Measurements from ENCODE around the gene TTC21A.

The TTC21A gene

DNA sequence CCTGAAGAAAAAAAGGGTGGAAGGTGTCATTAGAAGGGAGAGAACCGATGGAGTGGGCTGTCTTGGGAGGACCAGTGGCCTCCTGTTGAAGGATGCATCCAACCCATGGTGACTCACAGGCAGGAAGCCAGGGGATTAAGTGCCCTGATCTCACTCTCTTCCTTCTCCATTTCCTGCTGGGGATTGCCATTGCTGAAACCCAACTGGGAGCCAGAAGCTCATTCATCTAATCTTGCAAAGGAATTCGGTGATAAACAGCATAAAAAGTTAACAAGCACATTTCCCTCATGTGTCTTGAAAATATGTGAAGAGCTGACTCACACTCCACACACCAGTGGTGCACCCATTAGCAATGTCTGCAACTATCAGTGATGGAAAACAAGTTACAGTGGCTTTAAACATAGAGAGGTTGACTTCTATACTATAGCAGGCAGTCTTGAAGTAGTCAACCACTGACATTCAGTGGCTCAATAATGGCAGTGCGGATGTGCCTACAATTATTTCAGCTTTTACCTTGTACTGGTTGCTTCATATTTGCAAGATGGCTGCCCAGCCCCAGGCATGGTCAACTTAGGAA, 58.7 kb downstream of the TTC21A start:
- H3K9ac ChIP-seq (ENCODE audit: low read depth, low read length, poor library complexity) = no peak overlapping the region
- no peak overlapping the region for H3K27ac ChIP-seq (replicated peaks; ENCODE audit: low read length)
- H2BK12ac ChIP-seq (ENCODE audit: low read length) = no peak overlapping the region
- H3K9me3 ChIP-seq (replicated peaks in 1 of 2; ENCODE audit: control insufficient read depth in 2 of 2, insufficient read depth in 1 of 2, low read depth in 1 of 2, low read length in 2 of 2) = no peaks in the 10 kb centered on the region
- H2BK15ac ChIP-seq (ENCODE audit: low read length) = no peak overlapping the region
- H3K23ac ChIP-seq (ENCODE audit: low read depth, low read length, poor library complexity) = no peak overlapping the region
- H2BK5ac ChIP-seq (ENCODE audit: low read length) = no peak overlapping the region
- H3K36me3 ChIP-seq (replicated peaks in 1 of 2; ENCODE audit: control insufficient read depth in 2 of 2, insufficient read depth in 2 of 2, low read length in 2 of 2) = no peaks in the 10 kb centered on the region
- no peak overlapping the region for H3K4me3 ChIP-seq (ENCODE audit: low read length in 2 of 2)
- H2AFZ ChIP-seq (ENCODE audit: low read length) = no peak overlapping the region
- no peak overlapping the region for H3K4me2 ChIP-seq (ENCODE audit: insufficient read depth, low read length, poor library complexity, severe bottlenecking)
- no peak overlapping the region for H3K14ac ChIP-seq (ENCODE audit: low read length)
- H3K4ac ChIP-seq (ENCODE audit: low read length) = no peak overlapping the region
- H4K8ac ChIP-seq (ENCODE audit: low read depth, low read length) = no peak overlapping the region
- H3K18ac ChIP-seq (ENCODE audit: low read length) = no peak overlapping the region
- WGBS, 2 donors (ENCODE audit: extremely low coverage in 2 of 2, insufficient read length in 2 of 2, insufficient replicate concordance in 1 of 2) = no CpG with 5 or more reads among the region's 3 CpGs
- no peak overlapping the region for H4K91ac ChIP-seq (ENCODE audit: low read depth, low read length, poor library complexity)
- H3K79me1 ChIP-seq (ENCODE audit: low read depth, low read length) = no peaks in the 10 kb centered on the region
- no peak for DNase-seq (ENCODE audit: low spot score)
- H2BK120ac ChIP-seq (ENCODE audit: low read depth, low read length) = no peak overlapping the region
- no peaks in the 10 kb centered on the region for H3K27me3 ChIP-seq (ENCODE audit: control insufficient read depth in 3 of 3, insufficient read depth in 3 of 3, low read depth in 1 of 3, low read length in 3 of 3)
- peaks cover 0 to 1% of the 10 kb centered on the region in 2 donors for H3K4me1 ChIP-seq (ENCODE audit: control insufficient read depth in 2 of 2, insufficient read depth in 1 of 2, low read depth in 1 of 2, low read length in 2 of 2)
- no peak overlapping the region for H2AK5ac ChIP-seq (ENCODE audit: low read depth, low read length)

DNA sequence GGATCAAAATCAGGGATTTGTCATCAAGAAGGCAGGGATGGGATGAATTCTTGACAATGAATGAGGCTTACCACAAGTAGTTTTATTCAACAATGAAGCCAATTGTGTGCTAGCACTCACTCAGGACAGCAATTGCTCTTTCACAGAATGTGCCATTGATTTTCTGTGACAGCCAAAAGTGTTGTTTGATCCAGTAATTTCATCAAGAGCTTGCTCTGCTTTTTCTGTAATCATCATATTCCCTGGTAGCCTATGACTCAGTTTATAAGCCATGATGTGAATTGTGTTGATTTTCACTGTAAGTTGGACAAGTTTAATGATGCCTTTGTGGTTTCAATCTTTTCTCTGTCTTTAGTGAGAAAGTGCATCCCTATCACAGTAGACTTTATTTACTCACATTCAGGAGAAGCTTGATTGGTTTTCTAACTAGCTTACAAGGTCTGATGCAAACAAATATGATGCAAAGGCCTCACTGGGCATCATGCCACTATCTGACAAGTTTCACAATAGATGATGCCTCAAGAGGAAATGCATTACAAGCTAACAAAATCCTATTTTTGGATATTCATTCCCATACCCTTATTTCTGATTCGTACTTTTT, 59.6 kb downstream of the TTC21A start:
- H3K79me1 ChIP-seq (ENCODE audit: low read depth, low read length) = no peaks in the 10 kb centered on the region
- no peak overlapping the region for H2AK5ac ChIP-seq (ENCODE audit: low read depth, low read length)
- no peak overlapping the region for H3K4me2 ChIP-seq (ENCODE audit: insufficient read depth, low read length, poor library complexity, severe bottlenecking)
- H3K23ac ChIP-seq (ENCODE audit: low read depth, low read length, poor library complexity) = no peak overlapping the region
- H3K18ac ChIP-seq (ENCODE audit: low read length) = no peak overlapping the region
- no peak overlapping the region for H3K9ac ChIP-seq (ENCODE audit: low read depth, low read length, poor library complexity)
- no peak overlapping the region for H3K27ac ChIP-seq (replicated peaks; ENCODE audit: low read length)
- no peak overlapping the region for H4K8ac ChIP-seq (ENCODE audit: low read depth, low read length)
- no peaks in the 10 kb centered on the region for H3K27me3 ChIP-seq (ENCODE audit: control insufficient read depth in 3 of 3, insufficient read depth in 3 of 3, low read depth in 1 of 3, low read length in 3 of 3)
- H2BK12ac ChIP-seq (ENCODE audit: low read length) = no peak overlapping the region
- H3K4ac ChIP-seq (ENCODE audit: low read length) = no peak overlapping the region
- no peaks in the 10 kb centered on the region for H3K9me3 ChIP-seq (replicated peaks in 1 of 2; ENCODE audit: control insufficient read depth in 2 of 2, insufficient read depth in 1 of 2, low read depth in 1 of 2, low read length in 2 of 2)
- H2BK15ac ChIP-seq (ENCODE audit: low read length) = no peak overlapping the region
- no CpG with 5 or more reads among the region's 1 CpG for WGBS, 2 donors (ENCODE audit: extremely low coverage in 2 of 2, insufficient read length in 2 of 2, insufficient replicate concordance in 1 of 2)
- no peaks in the 10 kb centered on the region for H3K36me3 ChIP-seq (replicated peaks in 1 of 2; ENCODE audit: control insufficient read depth in 2 of 2, insufficient read depth in 2 of 2, low read length in 2 of 2)
- no peak for DNase-seq (ENCODE audit: low spot score)
- no peak overlapping the region for H4K91ac ChIP-seq (ENCODE audit: low read depth, low read length, poor library complexity)
- H3K4me3 ChIP-seq (ENCODE audit: low read length in 2 of 2) = no peak overlapping the region
- no peak overlapping the region for H2BK120ac ChIP-seq (ENCODE audit: low read depth, low read length)
- H3K4me1 ChIP-seq (ENCODE audit: control insufficient read depth in 2 of 2, insufficient read depth in 1 of 2, low read depth in 1 of 2, low read length in 2 of 2) = peaks cover 0 to 1% of the 10 kb centered on the region in 2 donors
- H3K14ac ChIP-seq (ENCODE audit: low read length) = no peak overlapping the region
- no peak overlapping the region for H2AFZ ChIP-seq (ENCODE audit: low read length)
- no peak overlapping the region for H2BK5ac ChIP-seq (ENCODE audit: low read length)

DNA sequence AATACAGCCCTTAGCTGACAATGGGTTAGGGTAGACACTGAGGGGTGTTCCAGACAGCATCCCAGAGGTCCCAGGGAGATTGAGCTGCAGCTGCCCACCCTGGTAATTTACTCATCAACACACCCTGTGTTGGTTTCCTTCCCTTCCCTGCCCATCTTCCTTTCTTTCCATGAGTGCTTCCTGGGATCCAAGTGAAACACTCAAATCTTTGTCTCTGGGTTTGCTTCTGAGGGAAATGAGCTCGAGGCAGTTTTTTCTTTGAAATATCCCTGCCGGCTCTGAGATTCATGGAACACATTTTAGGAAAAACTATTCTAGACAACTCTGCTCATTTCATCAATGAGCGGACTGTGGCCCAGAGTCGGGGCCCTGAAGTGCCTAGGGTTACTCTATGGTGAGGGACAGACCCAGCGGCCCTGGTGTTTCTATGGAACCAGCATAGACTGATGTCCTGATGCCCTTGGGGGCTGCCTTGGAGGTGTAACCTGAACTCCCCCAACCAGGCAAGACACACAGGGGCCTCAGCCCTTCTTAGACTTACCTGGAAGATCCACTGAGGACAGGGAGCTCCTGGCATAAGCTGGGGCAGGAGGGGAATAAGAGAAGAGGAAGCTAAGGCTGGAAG, 60.8 kb downstream of the TTC21A start:
- no peak overlapping the region for H3K14ac ChIP-seq (ENCODE audit: low read length)
- WGBS, 2 donors (ENCODE audit: extremely low coverage in 2 of 2, insufficient read length in 2 of 2, insufficient replicate concordance in 1 of 2) = no CpG with 5 or more reads among the region's 5 CpGs

DNA sequence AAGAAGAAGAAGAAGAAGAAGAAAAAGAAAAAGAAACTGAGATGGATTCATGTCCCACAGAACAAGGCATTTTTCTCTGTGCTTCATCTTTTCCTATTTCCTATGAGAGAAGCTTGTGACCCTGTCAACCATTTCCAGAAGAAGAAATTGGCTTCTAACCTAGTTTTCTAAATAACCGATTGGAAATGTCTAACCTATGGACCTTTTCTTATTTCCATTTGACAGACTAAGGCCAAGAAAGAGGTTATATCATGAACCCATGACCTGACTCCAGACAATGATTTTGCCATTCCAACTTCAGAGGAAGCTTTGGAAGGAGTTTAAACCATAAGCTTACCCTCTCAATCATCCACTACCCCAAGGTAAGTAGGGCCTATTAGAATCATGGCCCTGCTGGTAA, 62.2 kb downstream of the TTC21A start:
- Histone ChIP-seq H2AK5ac (ENCODE audit: low read depth, low read length) (no peak overlapping the region), H2BK120ac (ENCODE audit: low read depth, low read length) (no peak overlapping the region), H3K27me3 (ENCODE audit: control insufficient read depth in 3 of 3, insufficient read depth in 3 of 3, low read depth in 1 of 3, low read length in 3 of 3) (no peaks in the 10 kb centered on the region), H3K9ac (ENCODE audit: low read depth, low read length, poor library complexity) (no peak overlapping the region), H3K4me2 (ENCODE audit: insufficient read depth, low read length, poor library complexity, severe bottlenecking) (no peak overlapping the region), H3K4me3 (ENCODE audit: low read length in 2 of 2) (no peak overlapping the region), H3K79me1 (ENCODE audit: low read depth, low read length) (no peaks in the 10 kb centered on the region), H3K14ac (ENCODE audit: low read length) (no peak overlapping the region), H3K18ac (ENCODE audit: low read length) (no peak overlapping the region), H3K4me1 (ENCODE audit: control insufficient read depth in 2 of 2, insufficient read depth in 1 of 2, low read depth in 1 of 2, low read length in 2 of 2) (peaks cover 0 to 1% of the 10 kb centered on the region in 2 donors), H2BK15ac (ENCODE audit: low read length) (no peak overlapping the region), H3K36me3 (replicated peaks in 1 of 2; ENCODE audit: control insufficient read depth in 2 of 2, insufficient read depth in 2 of 2, low read length in 2 of 2) (no peaks in the 10 kb centered on the region), H3K9me3 (replicated peaks in 1 of 2; ENCODE audit: control insufficient read depth in 2 of 2, insufficient read depth in 1 of 2, low read depth in 1 of 2, low read length in 2 of 2) (no peaks in the 10 kb centered on the region), H4K8ac (ENCODE audit: low read depth, low read length) (no peak overlapping the region), H2BK12ac (ENCODE audit: low read length) (no peak overlapping the region), H4K91ac (ENCODE audit: low read depth, low read length, poor library complexity) (no peak overlapping the region), H2BK5ac (ENCODE audit: low read length) (no peak overlapping the region), H2AFZ (ENCODE audit: low read length) (no peak overlapping the region), H3K4ac (ENCODE audit: low read length) (no peak overlapping the region), H3K27ac (replicated peaks; ENCODE audit: low read length) (no peak overlapping the region), H3K23ac (ENCODE audit: low read depth, low read length, poor library complexity) (no peak overlapping the region)
- no CpG with 5 or more reads among the region's 1 CpG for WGBS, 2 donors (ENCODE audit: extremely low coverage in 2 of 2, insufficient read length in 2 of 2, insufficient replicate concordance in 1 of 2)
- no peak for DNase-seq (ENCODE audit: low spot score)

More for the DNA sequence above, 60.8 kb downstream of the TTC21A start:
- no peak overlapping the region for H2BK15ac ChIP-seq (ENCODE audit: low read length)
- H3K27ac ChIP-seq (replicated peaks; ENCODE audit: low read length) = no peak overlapping the region
- H3K23ac ChIP-seq (ENCODE audit: low read depth, low read length, poor library complexity) = no peak overlapping the region
- H3K9me3 ChIP-seq (replicated peaks in 1 of 2; ENCODE audit: control insufficient read depth in 2 of 2, insufficient read depth in 1 of 2, low read depth in 1 of 2, low read length in 2 of 2) = no peaks in the 10 kb centered on the region
- H2BK120ac ChIP-seq (ENCODE audit: low read depth, low read length) = no peak overlapping the region
- peaks cover 0 to 1% of the 10 kb centered on the region in 2 donors for H3K4me1 ChIP-seq (ENCODE audit: control insufficient read depth in 2 of 2, insufficient read depth in 1 of 2, low read depth in 1 of 2, low read length in 2 of 2)
- no peak overlapping the region for H3K18ac ChIP-seq (ENCODE audit: low read length)
- no peaks in the 10 kb centered on the region for H3K36me3 ChIP-seq (replicated peaks in 1 of 2; ENCODE audit: control insufficient read depth in 2 of 2, insufficient read depth in 2 of 2, low read length in 2 of 2)
- H3K27me3 ChIP-seq (ENCODE audit: control insufficient read depth in 3 of 3, insufficient read depth in 3 of 3, low read depth in 1 of 3, low read length in 3 of 3) = no peaks in the 10 kb centered on the region
- no peak overlapping the region for H3K4ac ChIP-seq (ENCODE audit: low read length)
- no peak overlapping the region for H2AK5ac ChIP-seq (ENCODE audit: low read depth, low read length)
- no peaks in the 10 kb centered on the region for H3K79me1 ChIP-seq (ENCODE audit: low read depth, low read length)
- no peak overlapping the region for H2BK5ac ChIP-seq (ENCODE audit: low read length)
- H2BK12ac ChIP-seq (ENCODE audit: low read length) = no peak overlapping the region
- no peak for DNase-seq (ENCODE audit: low spot score)
- no peak overlapping the region for H3K9ac ChIP-seq (ENCODE audit: low read depth, low read length, poor library complexity)
- H3K4me3 ChIP-seq (ENCODE audit: low read length in 2 of 2) = no peak overlapping the region
- H4K8ac ChIP-seq (ENCODE audit: low read depth, low read length) = no peak overlapping the region
- H2AFZ ChIP-seq (ENCODE audit: low read length) = no peak overlapping the region
- no peak overlapping the region for H4K91ac ChIP-seq (ENCODE audit: low read depth, low read length, poor library complexity)
- no peak overlapping the region for H3K4me2 ChIP-seq (ENCODE audit: insufficient read depth, low read length, poor library complexity, severe bottlenecking)
